Measurements from ENCODE around the gene BTK.
"Not testable (repeated sequence)": the region's sequence is repeated elsewhere in the genome, so short reads cannot be mapped to it uniquely, and the experiment has no call there.

Gene BTK

GRCh38 chrX:101391831-101392230 lies 5.8 kb upstream of the BTK start:
- no peak for DNase-seq

- DNase-seq, result peak; percentile 88
Observed at GRCh38 chrX:101390664-101391525, 4.9 kb upstream of the BTK start, which contains the start of gene RPL36A. RPL36A (plus strand) TSS chrX:101391011; CDS start chrX:101391044, 33 bp downstream.

- DNase-seq, result no peak
Observed at GRCh38 chrX:101388604-101389003, 2.6 kb upstream of the BTK start.

GRCh38 chrX:101386542-101386885 lies 523 bp upstream of the BTK start:
- no peak for DNase-seq

- no peak for DNase-seq
Observed at GRCh38 chrX:101385026-101385684, 836 bp downstream of the BTK start.

- DNase-seq, result no peak
Observed at GRCh38 chrX:101383679-101384205, 2.2 kb downstream of the BTK start.

- no peak for DNase-seq
Observed at GRCh38 chrX:101377547-101377946, 8.4 kb downstream of the BTK start.

GRCh38 chrX:101370888-101371504 lies 15.0 kb downstream of the BTK start:
- no peak for DNase-seq

- no peak for DNase-seq
Observed at GRCh38 chrX:101369687-101370086, 16.3 kb downstream of the BTK start.

- DNase-seq, result no peak
Observed at GRCh38 chrX:101368800-101369199, 17.2 kb downstream of the BTK start.

GRCh38 chrX:101365301-101365795 lies 20.6 kb downstream of the BTK start:
- DNase-seq, result no peak

GRCh38 chrX:101362757-101363156 lies 23.2 kb downstream of the BTK start:
- DNase-seq, result no peak

GRCh38 chrX:101362116-101362515 lies 23.9 kb downstream of the BTK start:
- DNase-seq, result no peak

GRCh38 chrX:101360390-101360789 lies 25.6 kb downstream of the BTK start:
- DNase-seq, result no peak

- DNase-seq, result no peak
Observed at GRCh38 chrX:101359966-101360365, 26.0 kb downstream of the BTK start.

GRCh38 chrX:101357166-101357795 lies 28.7 kb downstream of the BTK start:
- DNase-seq, result no peak

GRCh38 chrX:101349193-101349562 lies 36.8 kb downstream of the BTK start:
- DNase-seq, result no peak

GRCh38 chrX:101348452-101349192 lies 37.4 kb downstream of the BTK start, which contains the start of gene TIMM8A:
TIMM8A (minus strand) TSS chrX:101348742; CDS start chrX:101348664, 78 bp downstream.
- peak; percentile 85 for DNase-seq

- no peak for DNase-seq
Observed at GRCh38 chrX:101347859-101348451, 38.0 kb downstream of the BTK start.

- DNase-seq, result no peak
Observed at GRCh38 chrX:101337776-101338271, 48.2 kb downstream of the BTK start.

- not testable (repeated sequence) for DNase-seq
Observed at GRCh38 chrX:101334310-101334709, 51.7 kb downstream of the BTK start.
